ENCODE results near the gene RHBG. TPM values are rescaled to one million over a fixed set of nuclear protein-coding genes. Genes with fewer than 3 reads are reported as not detected.

The RHBG gene
- total RNA-seq, 2 donors from 2014 or later, result 0.85 TPM; not detected in 1

DNA sequence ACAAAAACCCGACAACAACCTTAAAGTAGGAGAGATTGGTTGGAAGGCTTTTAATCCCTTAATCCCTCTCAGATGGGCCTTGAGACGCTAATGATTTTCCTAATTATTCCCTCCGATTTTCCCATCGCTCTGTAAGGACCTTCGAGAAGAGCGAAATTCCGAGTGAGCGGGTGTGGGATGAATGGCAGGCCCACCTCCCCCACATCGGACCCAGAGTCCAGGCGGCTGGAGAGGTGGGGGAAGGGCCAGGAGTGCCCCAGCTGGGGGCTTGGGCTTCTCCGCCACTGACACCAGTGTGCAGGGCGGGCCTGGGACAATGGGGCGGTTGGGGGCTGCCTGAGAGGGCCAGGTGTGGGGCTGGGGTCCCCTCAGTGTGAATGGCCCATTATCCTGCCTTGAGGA, 23.4 kb downstream of the RHBG start:
- no peak for DNase-seq (ENCODE audit: low spot score)
- Histone ChIP-seq H3K9me3 (no peaks in the 10 kb centered on the region), H3K4me3 (no peak overlapping the region), H3K36me3 (no peaks in the 10 kb centered on the region), H3K4me1 (replicated peaks) (no peaks in the 10 kb centered on the region), H3K27ac (no peak overlapping the region), H3K27me3 (replicated peaks; ENCODE audit: insufficient read depth) (peaks cover 17% of the 10 kb centered on the region)
- intact Hi-C loops (cut with DNase I), result no loop called here
- WGBS, result 88% methylated on average over 13 of the region's 13 CpGs
- TF ChIP-seq POLR2A (IDR thresholded peaks at IDR 0.05) (no peak), POLR2AphosphoS5 (IDR thresholded peaks at IDR 0.05) (no peak)
- TF ChIP-seq, protein P1, sequence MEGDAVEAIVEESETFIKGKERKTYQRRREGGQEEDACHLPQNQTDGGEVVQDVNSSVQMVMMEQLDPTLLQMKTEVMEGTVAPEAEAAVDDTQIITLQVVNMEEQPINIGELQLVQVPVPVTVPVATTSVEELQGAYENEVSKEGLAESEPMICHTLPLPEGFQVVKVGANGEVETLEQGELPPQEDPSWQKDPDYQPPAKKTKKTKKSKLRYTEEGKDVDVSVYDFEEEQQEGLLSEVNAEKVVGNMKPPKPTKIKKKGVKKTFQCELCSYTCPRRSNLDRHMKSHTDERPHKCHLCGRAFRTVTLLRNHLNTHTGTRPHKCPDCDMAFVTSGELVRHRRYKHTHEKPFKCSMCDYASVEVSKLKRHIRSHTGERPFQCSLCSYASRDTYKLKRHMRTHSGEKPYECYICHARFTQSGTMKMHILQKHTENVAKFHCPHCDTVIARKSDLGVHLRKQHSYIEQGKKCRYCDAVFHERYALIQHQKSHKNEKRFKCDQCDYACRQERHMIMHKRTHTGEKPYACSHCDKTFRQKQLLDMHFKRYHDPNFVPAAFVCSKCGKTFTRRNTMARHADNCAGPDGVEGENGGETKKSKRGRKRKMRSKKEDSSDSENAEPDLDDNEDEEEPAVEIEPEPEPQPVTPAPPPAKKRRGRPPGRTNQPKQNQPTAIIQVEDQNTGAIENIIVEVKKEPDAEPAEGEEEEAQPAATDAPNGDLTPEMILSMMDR (IDR thresholded peaks at IDR 0.05), result no peak

DNA sequence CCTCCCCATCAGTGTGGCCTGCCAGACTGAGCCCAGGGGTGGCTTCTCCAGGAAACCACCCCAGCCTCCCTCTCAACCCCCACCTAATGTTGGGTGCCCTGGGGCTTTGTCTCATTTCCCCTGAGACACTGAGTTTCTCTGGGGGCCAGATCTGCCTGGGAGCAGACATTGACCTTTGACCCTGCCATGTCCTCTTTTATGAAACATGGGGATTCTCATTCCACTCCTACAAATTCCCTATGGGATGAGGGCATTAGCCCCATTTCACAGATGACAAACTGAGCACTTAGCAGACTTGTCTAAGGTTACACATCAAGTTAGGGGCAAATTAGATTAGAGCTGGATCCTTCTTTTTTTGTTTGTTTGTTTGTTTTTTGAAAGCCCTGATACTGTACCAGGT, 24.1 kb downstream of the RHBG start:
- no peaks in the 10 kb centered on the region for H3K4me1 ChIP-seq (replicated peaks)
- no peak overlapping the region for H3K27ac ChIP-seq
- no peaks in the 10 kb centered on the region for H3K36me3 ChIP-seq
- peaks cover 11% of the 10 kb centered on the region for H3K27me3 ChIP-seq (replicated peaks; ENCODE audit: insufficient read depth)
- TF ChIP-seq, protein P1 (IDR thresholded peaks at IDR 0.05), result no peak
- TF ChIP-seq POLR2A (IDR thresholded peaks at IDR 0.05) (no peak), POLR2AphosphoS5 (IDR thresholded peaks at IDR 0.05) (no peak)
- DNase-seq (ENCODE audit: low spot score), result no peak
- no peaks in the 10 kb centered on the region for H3K9me3 ChIP-seq
- intact Hi-C loops (cut with DNase I), result no loop called here
- H3K4me3 ChIP-seq, result no peak overlapping the region

DNA sequence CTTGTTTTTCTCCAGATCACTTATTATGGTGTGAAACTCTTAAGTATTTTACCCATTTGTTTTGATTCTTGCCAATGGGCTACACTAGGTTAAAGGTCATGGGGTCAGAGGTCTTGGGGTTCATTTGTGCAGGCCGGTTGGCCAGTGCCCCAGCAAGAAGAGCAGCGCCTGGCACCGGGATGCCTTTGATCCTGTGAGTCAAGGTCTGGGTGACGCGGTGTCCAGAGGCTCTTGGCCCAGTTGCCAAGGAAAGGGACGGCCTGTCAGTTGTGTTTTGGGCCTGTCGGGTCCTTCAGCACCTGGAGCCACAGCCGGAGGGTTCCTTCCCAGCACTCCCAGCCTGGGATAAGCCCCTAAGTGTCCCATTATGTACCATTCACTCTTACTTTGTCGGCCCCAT, 25.1 kb downstream of the RHBG start:
- 86% methylated on average over 9 of the region's 9 CpGs for WGBS

DNA sequence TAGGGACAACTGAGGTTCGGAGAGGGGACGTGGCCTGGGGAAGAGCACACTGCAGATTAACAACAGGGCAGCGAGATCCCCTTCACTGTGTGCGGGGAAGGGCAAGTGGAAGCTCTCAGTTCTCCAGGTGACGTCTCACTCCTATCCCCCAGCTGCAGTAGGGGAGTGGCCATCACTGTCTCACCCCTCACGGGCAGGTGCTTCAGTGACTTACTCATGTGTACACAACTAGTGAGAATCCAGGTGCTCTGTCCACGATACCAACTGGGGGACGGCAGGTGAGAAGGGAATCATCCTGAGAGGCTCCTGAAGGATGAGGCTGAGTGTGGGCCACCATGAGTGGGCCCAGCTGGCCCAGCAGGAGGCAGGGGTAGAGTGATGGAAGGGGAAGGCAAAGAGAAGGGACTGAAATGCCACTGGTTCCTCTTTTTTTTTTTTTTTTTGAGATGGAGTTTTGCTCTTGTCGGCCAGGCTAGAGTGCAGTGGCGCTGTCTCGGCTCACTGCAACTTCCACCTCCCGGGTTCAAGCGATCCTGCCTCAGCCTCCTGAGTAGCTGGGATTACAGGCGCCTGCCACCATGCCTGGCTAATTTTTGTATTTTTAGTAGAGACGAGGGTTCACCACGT, 25.9 kb downstream of the RHBG start:
- intact Hi-C loops (cut with DNase I), result no loop called here
- Histone ChIP-seq H3K4me1 (replicated peaks) (no peaks in the 10 kb centered on the region), H3K4me3 (no peak overlapping the region), H3K27me3 (replicated peaks; ENCODE audit: insufficient read depth) (no peaks in the 10 kb centered on the region), H3K9me3 (no peaks in the 10 kb centered on the region), H3K27ac (no peak overlapping the region), H3K36me3 (no peaks in the 10 kb centered on the region)
- DNase-seq (ENCODE audit: low spot score), result no peak
- TF ChIP-seq, protein P1 (IDR thresholded peaks at IDR 0.05), result no peak
- no peak for TF ChIP-seq POLR2AphosphoS5 (IDR thresholded peaks at IDR 0.05)
- 81% methylated on average over 16 of the region's 16 CpGs for WGBS

More for the DNA sequence above, 25.1 kb downstream of the RHBG start:
- H3K27ac ChIP-seq, result no peak overlapping the region
- H3K4me3 ChIP-seq, result no peak overlapping the region
- no peak for DNase-seq (ENCODE audit: low spot score)
- peaks cover 6% of the 10 kb centered on the region for H3K27me3 ChIP-seq (replicated peaks; ENCODE audit: insufficient read depth)
- H3K4me1 ChIP-seq (replicated peaks), result no peaks in the 10 kb centered on the region
- H3K36me3 ChIP-seq, result no peaks in the 10 kb centered on the region
- intact Hi-C loops (cut with DNase I), result no loop called here
- TF ChIP-seq POLR2A (IDR thresholded peaks at IDR 0.05), result no peak
- no peak for TF ChIP-seq POLR2AphosphoS5 (IDR thresholded peaks at IDR 0.05)
- TF ChIP-seq, protein P1 (IDR thresholded peaks at IDR 0.05), result no peak
- H3K9me3 ChIP-seq, result no peaks in the 10 kb centered on the region

DNA sequence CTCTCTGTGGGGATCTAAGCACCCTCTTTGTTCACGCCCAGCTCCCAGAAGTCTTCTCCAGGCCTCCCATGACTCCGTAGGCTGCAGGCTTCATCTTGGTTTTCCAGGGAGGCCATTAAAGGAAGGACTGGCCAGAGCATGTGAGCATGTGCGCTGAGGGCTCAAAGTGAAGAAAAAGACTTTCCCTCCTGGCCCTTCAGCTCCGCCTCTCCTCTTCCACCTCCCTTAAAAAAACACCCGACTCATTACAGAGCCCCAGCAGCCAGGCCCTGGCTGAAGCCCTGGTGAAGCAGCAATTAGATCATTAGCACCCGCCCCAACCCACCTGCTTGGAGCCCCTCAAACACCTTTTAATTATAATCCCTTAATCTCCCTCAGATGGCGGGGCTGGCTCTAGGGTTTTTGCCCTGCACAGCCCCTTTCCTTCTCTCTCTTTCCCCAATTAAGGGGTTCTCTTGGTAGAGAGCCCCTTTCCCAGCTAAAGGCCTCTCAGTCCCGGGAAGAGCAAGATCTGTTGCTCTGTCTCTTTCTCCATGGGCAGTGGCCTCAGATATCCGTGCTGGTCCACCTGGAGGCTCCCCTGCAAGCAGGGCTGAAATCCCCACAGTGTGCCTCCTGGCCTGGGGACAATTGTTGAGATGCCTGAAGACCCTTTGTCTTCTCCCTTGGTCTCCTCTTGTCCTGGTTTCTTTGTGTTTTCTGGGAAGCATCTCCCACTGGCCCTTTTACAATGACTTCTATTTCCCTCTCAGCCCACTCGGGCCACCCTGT, 30.5 kb downstream of the RHBG start:
- Histone ChIP-seq H3K4me3 (no peak overlapping the region), H3K4me1 (replicated peaks) (no peaks in the 10 kb centered on the region), H3K27ac (no peak overlapping the region), H3K27me3 (replicated peaks; ENCODE audit: insufficient read depth) (peaks cover 4% of the 10 kb centered on the region), H3K9me3 (no peaks in the 10 kb centered on the region), H3K36me3 (no peaks in the 10 kb centered on the region)
- TF ChIP-seq, protein P1 (IDR thresholded peaks at IDR 0.05), result no peak
- no peak for TF ChIP-seq POLR2AphosphoS5 (IDR thresholded peaks at IDR 0.05)
- TF ChIP-seq POLR2A (IDR thresholded peaks at IDR 0.05), result no peak
- intact Hi-C loops (cut with DNase I), result no loop called here
- DNase-seq (ENCODE audit: low spot score), result no peak
- 80% methylated on average over 10 of the region's 10 CpGs for WGBS

All from prostate gland (tissue), 2 donors.